Measurements from ENCODE around the gene PDIA5.

The PDIA5 gene

DNA sequence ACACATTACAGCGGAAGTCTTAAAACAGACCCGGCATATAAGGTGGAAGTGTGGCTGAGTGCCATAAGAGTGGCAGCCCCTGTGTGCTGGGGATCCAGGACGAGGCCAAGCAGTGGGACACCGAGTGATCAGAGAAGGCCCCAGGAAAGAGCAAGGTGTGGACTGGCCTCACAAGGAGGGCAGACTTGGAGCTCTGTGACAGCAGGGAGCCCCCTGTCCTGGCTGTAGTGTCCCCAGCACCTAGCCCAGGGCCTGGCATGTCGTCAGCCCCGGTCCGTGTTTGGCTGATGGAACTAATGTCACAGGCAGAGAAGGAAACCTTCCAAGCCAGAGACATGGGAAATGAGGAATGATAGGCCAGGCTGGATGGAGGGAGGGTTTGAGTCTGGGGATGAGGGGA lies 4.8 kb downstream of the PDIA5 start:
- no peak for DNase-seq (ENCODE audit: low spot score)

DNA sequence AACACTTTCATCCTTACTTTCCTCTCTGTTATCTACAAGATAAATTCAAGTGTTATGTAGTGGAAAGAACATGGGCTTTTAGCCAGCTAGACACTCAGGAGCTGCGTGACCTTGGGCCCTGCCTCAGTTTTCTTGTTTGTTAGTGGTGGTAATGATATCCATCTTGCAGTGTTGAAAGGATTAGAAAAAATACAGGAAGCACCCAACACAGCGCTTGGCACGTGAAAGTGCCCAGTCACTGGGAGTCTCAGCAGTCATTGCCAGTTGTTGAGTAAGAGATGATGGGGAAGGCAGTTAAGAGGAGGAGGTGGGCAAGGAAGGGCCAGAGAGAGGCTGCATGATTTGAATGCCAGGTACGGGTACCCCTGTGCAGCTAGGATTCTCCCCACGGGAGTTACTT lies 5.3 kb downstream of the PDIA5 start:
- no peak for DNase-seq (ENCODE audit: low spot score)

GRCh38 chr3:123072564-123072963 lies 5.7 kb downstream of the PDIA5 start:
- DNase-seq (ENCODE audit: low spot score), result no peak

- no peak for DNase-seq (ENCODE audit: low spot score)
Observed at GRCh38 chr3:123075359-123075758, 8.5 kb downstream of the PDIA5 start.

- no peak for DNase-seq (ENCODE audit: low spot score)
Observed at GRCh38 chr3:123076112-123076495, 9.3 kb downstream of the PDIA5 start.

DNA sequence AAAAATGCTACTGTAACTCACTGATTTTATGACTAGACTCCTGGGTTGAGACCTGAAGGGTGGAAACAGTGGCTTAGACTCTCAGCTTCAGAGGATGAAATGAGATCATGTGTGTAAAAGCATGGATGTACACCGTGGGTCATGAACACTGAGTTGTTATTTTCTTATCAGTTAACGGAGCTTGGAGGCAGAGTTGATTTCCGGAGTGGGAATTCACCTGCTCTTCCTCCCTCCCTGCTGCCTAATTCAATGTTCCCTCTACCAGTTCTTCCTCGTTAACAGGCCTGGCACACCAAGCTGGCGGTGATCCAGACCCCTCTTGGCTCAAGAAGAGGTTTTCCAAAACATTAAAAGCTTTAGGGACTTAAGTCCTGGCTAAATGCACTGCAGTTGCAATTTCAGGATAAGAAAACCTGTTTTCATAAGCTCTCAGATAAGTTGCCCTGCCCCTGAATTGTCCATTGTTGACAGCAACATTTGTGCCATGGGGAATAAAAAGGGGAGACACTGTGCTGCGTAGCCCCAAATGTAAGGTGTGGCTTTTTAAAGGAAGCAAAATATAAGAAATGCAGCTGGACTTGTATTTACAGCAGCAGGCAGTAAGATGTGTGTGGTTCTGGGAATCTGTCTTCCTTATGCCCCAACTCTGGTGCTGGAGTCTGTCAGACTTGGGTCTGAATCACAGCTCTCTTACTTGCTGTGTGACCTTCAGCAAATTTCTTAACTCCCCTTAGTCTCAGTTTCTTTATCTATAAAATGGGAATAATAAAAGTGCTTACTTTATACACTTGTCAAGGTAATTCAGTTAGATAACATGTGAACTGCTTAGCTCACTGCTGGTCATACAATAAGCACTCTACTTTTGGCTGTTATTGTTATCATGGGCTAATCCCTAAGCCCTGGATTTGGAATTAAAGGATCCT lies 9.9 kb downstream of the PDIA5 start:
- no peak for DNase-seq (ENCODE audit: low spot score)

GRCh38 chr3:123078101-123078500 lies 11.3 kb downstream of the PDIA5 start:
- DNase-seq (ENCODE audit: low spot score), result no peak

- DNase-seq (ENCODE audit: low spot score), result no peak
Observed at GRCh38 chr3:123080864-123081562, 14.2 kb downstream of the PDIA5 start.

- no peak for DNase-seq (ENCODE audit: low spot score)
Observed at GRCh38 chr3:123081718-123082369, 15.0 kb downstream of the PDIA5 start.

GRCh38 chr3:123082370-123083065 lies 15.7 kb downstream of the PDIA5 start:
- no peak for DNase-seq (ENCODE audit: low spot score)

DNA sequence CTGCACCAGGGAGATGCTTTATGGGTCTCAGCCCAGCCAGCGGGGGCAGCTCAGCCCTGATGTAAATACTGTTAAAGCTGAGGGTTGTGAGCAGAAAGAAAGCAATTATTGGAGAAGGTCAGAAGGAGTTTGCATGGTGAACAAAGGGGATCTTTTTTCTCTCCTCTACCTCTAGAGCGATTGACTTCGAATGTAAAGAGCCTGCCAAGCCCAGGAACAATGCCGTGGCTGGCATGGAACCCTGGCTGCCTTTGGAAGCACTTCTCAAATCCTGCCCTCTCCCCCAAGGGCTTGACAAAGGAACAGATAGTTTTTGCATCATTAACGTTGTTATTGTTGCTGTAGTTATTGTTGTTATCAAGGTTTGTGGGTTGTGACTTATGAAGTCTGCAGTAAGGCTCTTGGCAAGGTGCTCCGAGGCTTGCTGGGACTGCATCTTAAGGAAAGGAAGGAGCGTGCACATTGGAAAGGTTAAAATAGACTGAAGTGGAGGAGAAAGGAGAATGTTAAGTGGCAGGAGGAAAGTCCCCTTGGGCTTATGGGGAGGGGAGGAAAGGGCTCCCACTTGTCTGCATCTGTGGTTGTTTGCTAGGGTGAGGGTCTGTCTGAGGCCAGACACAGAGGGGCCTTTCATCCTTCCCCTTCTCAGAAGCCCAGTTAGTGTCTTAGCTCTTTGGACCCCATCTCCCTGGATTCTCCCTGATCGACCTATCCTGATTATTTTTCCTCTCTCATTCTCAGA lies 16.7 kb downstream of the PDIA5 start:
- DNase-seq (ENCODE audit: low spot score), result no peak

DNA sequence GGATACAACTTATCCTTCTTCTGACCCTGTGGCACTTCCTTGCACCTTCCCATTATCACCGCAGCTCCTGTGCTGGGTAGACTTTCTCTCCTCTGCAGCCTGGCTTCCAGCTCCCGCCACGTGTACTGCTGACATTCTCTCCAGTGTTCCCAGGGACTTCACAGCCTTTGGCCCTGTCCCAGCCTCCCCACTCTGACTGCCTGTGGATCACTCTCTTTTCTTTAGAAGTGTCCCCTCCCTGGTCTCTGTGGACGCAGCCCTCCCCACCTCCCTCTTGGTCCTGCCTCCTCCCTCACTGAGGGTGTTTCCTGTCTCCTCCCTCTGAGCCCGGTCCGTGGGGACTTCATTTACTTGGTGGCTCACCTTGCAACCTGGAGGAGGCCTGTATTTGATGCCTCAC lies 17.4 kb downstream of the PDIA5 start:
- DNase-seq (ENCODE audit: low spot score), result no peak

DNA sequence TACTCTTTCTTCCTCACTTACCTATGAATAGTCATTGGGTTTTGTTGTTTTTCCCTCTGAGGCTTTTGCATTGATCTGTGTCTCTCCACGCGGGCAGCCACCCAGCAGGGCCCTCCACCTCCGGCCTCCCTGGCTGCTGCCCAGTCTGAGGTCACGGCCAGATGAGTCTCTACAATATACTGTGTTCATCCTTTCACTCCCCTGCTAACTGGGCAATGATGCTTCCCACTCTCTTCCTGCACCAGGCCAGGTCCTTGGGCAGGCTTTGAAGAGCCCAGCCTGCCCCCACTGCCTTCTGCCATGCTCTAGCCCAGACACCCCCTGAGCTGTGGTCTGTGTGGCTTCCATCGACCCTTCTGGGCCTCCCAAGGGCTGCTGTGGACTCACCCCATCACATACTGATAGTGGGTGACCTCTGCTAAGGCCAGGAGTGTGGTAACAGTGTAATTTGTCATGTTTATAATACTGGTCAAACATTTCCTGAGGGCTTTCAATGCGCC lies 18.0 kb downstream of the PDIA5 start:
- DNase-seq (ENCODE audit: low spot score), result no peak

DNA sequence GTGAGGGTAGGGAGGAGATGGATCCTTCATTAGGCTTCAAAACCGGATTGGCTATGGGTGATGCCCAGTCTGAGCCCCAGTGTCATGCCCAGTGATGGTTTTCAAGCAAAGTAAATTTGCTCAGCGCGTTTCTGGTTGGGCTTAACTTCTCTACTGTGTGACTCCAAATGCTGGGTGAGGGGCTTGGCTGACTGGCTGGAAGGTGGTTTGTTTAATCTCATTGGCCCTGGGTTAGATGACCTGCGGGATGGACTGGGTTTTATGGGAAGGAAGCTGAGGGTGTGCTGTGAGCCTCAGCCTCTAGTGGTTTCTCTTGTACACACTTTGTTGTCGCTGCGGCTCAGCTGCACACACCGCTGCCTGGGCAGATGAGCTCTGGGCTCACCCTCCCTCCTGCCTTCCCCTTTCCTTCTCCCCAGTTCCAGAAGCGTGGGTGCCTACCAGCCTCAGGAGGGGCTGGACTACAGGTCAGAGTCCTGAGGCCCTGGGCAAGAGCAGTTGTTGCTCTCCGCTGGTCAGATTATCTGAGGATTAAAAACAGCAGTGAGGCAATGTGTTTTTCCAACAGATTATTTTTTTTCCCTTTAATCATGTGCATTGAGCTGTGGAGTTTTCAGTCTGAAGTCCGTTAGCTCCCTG lies 18.6 kb downstream of the PDIA5 start:
- DNase-seq (ENCODE audit: low spot score), result no peak

GRCh38 chr3:123085932-123086627 lies 19.3 kb downstream of the PDIA5 start:
- DNase-seq (ENCODE audit: low spot score), result no peak

DNA sequence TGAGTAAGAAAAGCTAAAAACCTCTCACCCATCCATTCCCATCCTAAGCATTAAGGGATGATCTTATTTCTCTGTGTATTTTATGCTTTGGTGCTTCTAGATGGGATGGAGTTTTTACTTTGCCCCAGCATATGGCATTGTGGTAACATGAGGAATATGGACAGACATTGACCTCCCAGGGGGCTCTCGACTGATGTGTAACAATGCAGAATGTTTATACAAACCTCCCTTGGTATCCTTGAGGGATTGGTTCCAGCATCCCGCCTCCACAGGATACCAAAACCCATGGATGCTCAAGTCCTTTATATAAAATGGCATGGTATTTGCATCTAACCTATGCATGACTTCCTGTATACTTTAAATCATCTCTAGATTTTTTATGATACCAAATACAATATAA lies 21.6 kb downstream of the PDIA5 start:
- no peak for DNase-seq (ENCODE audit: low spot score)

- peak; percentile 78 for DNase-seq (ENCODE audit: low spot score)
Observed at GRCh38 chr3:123089611-123090331, 22.9 kb downstream of the PDIA5 start.

DNA sequence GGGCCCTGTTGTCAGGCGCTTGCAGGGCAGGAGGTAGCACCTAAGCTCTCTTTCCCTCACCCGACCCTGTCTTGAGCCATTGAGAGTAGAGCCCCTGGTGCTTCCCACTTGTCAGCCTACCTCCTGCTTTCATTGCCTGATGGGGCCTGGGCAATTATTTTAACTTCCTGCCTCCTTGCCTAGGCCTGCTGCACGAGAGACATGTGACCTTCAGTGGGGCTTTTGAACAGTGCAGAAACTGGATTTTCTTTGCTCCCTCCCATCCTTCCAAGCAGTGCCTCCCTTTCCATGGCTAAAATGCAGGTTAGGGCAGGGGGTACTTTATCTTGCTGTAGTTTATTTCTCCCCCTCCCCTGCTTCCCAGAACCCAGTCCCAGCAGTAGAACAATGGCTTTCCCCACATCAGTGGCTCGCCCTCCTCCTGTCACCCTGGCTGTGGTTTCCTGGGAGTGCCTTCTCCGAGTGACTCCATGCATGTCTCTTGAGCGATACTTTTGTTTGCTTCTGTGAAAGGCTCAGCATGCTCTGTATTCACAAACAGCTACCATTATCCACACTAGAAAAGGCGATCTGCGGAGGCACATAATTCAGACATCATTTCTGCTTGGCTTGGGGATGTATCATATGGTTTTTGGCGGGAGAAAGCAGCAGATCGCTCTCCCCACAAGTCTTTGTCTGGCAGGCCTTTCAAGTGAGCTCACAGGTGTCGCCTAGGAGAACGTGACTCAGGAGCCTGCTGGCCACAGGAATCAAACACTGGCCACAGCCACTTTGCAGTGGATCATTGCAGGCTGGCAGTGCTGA lies 24.1 kb downstream of the PDIA5 start:
- DNase-seq (ENCODE audit: low spot score), result no peak

- DNase-seq (ENCODE audit: low spot score), result no peak
Observed at GRCh38 chr3:123092243-123092642, 25.4 kb downstream of the PDIA5 start.

All from putamen (tissue), 1 donor.